Measurements from ENCODE around the gene GDI2.

GRCh38 chr10:5764422-5765297, 48.6 kb downstream of the GDI2 start:
- TF ChIP-seq, protein P1, sequence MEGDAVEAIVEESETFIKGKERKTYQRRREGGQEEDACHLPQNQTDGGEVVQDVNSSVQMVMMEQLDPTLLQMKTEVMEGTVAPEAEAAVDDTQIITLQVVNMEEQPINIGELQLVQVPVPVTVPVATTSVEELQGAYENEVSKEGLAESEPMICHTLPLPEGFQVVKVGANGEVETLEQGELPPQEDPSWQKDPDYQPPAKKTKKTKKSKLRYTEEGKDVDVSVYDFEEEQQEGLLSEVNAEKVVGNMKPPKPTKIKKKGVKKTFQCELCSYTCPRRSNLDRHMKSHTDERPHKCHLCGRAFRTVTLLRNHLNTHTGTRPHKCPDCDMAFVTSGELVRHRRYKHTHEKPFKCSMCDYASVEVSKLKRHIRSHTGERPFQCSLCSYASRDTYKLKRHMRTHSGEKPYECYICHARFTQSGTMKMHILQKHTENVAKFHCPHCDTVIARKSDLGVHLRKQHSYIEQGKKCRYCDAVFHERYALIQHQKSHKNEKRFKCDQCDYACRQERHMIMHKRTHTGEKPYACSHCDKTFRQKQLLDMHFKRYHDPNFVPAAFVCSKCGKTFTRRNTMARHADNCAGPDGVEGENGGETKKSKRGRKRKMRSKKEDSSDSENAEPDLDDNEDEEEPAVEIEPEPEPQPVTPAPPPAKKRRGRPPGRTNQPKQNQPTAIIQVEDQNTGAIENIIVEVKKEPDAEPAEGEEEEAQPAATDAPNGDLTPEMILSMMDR (IDR thresholded peaks at IDR 0.05; ENCODE audit: low read length), result no peak
- TF ChIP-seq EZH2 (optimal IDR thresholded peaks at IDR 0.05; ENCODE audit: low read depth, low read length) (no peak), EZH2phosphoT487 (IDR thresholded peaks at IDR 0.05; ENCODE audit: low read length) (no peak)

All from MM.1S (cell line).